HL-60 (cell line): ENCODE measurements around the gene ANO10.
"Not testable (repeated sequence)": the region's sequence is repeated elsewhere in the genome, so short reads cannot be mapped to it uniquely, and the experiment has no call there.

Experiments
- DNase-seq, 2 experiments: peaks; one replicate each; pipeline ENCODE4 v3.0.0-alpha.2; 2010 to 2020; ENCODE audit warnings: low read depth in 1 of 2, low spot score in 1 of 2
- H3K27ac ChIP-seq: fragments of 250-450 bp; sonication (Bioruptor Pico); replicated peaks from 2 replicates; pipeline ENCODE4 v1.5.1; 2020; ENCODE audit warnings: mild to moderate bottlenecking, moderate library complexity
- H3K27me3 ChIP-seq: fragments of 250-450 bp; sonication (Bioruptor Pico); 2 replicates; pipeline ENCODE4 v1.5.1; 2021; ENCODE audit warnings: mild to moderate bottlenecking, moderate library complexity; ENCODE audit not compliant: insufficient read depth, poor library complexity, severe bottlenecking
- H3K4me3 ChIP-seq: replicated peaks from 2 replicates; pipeline ENCODE4 v1.5.1; 2011; ENCODE audit warnings: mild to moderate bottlenecking, control low read depth, low read length; ENCODE audit not compliant: insufficient read depth
- GABPA ChIP-seq: IDR thresholded peaks from 2 replicates; pipeline ENCODE4 v1.6.1; 2012; ENCODE audit warnings: low read depth
- POLR2AphosphoS5 ChIP-seq: IDR thresholded peaks from 2 replicates; pipeline ENCODE4 v1.6.1; 2012; ENCODE audit warnings: low read depth
- SPI1 ChIP-seq: IDR thresholded peaks from 2 replicates; pipeline ENCODE4 v1.6.1; 2012; ENCODE audit warnings: low read depth, mild to moderate bottlenecking, borderline replicate concordance
- TF ChIP-seq, protein P1 (sequence below): IDR thresholded peaks from one replicate; pipeline ENCODE4 v1.5.1; 2011; ENCODE audit warnings: low read length, control low read depth, inconsistent platforms; ENCODE audit not compliant: insufficient read depth
- TF ChIP-seq, protein P2 (sequence below): IDR thresholded peaks from 2 replicates; pipeline ENCODE4 v1.6.1; 2012; ENCODE audit warnings: low read depth; ENCODE audit not compliant: insufficient replicate concordance

ANO10 gene

DNA sequence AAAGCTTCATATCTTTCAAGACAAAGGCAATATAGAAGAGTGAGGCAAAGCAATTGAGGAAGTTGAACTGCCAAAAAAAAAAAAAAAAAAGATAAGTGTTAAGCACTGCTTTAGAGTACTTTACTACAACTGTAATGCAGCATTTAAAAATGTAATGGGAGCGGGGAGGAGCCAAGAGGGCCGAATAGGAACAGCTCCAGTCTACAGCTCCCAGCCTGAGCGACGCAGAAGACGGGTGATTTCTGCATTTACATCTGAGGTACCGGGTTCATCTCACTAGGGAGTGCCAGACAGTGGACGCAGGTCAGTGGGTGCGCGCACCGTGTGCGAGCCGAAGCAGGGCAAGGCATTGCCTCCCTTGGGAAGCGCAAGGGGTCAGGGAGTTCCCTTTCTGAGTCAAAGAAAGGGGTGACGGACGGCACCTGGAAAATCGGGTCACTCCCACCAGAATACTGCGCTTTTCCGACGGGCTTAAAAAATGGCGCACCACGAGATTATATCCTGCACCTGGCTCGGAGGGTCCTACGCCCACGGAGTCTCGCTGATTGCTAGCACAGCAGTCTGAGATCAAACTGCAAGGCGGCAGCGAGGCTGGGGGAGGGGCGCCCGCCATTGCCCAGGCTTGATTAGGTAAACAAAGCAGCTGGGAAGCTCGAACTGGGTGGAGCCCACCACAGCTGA is 56.0 kb downstream of the ANO10 start:
- not testable (repeated sequence) for H3K27ac ChIP-seq, H3K4me3 ChIP-seq, DNase-seq, H3K27me3 ChIP-seq

DNA sequence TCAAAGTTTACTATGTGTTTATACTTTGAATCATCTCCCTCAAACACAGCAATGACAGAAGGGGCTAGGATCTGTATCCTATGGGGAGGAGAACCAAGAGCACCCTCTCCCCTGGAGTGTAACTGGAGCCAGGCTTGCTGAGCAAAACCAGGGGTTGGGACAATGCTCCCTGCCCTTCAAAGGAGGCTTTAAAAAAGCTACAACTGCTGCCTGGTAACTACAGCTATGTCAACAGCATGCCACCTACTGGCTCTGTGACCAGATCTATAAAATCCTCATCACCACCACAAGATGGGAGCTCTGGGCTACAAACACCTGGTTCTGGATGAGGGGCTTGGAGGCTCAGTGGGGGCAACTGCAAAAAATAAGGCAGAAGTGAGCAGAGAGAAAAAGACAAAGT is 61.9 kb downstream of the ANO10 start:
- TF ChIP-seq POLR2AphosphoS5 (no peak), SPI1 (no peak), GABPA (no peak)
- TF ChIP-seq, protein P1, sequence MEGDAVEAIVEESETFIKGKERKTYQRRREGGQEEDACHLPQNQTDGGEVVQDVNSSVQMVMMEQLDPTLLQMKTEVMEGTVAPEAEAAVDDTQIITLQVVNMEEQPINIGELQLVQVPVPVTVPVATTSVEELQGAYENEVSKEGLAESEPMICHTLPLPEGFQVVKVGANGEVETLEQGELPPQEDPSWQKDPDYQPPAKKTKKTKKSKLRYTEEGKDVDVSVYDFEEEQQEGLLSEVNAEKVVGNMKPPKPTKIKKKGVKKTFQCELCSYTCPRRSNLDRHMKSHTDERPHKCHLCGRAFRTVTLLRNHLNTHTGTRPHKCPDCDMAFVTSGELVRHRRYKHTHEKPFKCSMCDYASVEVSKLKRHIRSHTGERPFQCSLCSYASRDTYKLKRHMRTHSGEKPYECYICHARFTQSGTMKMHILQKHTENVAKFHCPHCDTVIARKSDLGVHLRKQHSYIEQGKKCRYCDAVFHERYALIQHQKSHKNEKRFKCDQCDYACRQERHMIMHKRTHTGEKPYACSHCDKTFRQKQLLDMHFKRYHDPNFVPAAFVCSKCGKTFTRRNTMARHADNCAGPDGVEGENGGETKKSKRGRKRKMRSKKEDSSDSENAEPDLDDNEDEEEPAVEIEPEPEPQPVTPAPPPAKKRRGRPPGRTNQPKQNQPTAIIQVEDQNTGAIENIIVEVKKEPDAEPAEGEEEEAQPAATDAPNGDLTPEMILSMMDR: no peak
- TF ChIP-seq, protein P2, sequence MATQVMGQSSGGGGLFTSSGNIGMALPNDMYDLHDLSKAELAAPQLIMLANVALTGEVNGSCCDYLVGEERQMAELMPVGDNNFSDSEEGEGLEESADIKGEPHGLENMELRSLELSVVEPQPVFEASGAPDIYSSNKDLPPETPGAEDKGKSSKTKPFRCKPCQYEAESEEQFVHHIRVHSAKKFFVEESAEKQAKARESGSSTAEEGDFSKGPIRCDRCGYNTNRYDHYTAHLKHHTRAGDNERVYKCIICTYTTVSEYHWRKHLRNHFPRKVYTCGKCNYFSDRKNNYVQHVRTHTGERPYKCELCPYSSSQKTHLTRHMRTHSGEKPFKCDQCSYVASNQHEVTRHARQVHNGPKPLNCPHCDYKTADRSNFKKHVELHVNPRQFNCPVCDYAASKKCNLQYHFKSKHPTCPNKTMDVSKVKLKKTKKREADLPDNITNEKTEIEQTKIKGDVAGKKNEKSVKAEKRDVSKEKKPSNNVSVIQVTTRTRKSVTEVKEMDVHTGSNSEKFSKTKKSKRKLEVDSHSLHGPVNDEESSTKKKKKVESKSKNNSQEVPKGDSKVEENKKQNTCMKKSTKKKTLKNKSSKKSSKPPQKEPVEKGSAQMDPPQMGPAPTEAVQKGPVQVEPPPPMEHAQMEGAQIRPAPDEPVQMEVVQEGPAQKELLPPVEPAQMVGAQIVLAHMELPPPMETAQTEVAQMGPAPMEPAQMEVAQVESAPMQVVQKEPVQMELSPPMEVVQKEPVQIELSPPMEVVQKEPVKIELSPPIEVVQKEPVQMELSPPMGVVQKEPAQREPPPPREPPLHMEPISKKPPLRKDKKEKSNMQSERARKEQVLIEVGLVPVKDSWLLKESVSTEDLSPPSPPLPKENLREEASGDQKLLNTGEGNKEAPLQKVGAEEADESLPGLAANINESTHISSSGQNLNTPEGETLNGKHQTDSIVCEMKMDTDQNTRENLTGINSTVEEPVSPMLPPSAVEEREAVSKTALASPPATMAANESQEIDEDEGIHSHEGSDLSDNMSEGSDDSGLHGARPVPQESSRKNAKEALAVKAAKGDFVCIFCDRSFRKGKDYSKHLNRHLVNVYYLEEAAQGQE: no peak
- Histone ChIP-seq H3K4me3 (no peak overlapping the region), H3K27me3 (no peaks in the 10 kb centered on the region), H3K27ac (no peak overlapping the region)
- DNase-seq: no peak

DNA sequence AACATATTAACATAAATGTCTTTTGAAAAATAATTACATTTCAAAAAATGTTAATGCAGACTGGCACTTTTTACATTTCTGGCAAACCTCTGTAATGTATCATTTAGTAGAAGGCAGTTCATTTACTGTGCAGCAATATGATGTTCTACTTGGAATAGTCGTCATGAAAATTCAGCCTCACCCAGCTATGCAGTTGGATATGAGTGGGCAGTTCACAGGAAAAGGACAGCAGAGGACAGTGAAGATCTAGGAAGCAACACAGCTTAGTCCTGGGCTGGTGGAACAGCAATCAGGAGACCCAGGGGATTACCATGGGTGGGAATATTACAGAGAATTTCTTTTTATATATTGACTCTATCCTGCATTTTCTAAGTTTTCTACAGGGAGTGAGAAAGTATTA is 63.6 kb downstream of the ANO10 start:
- no peak overlapping the region for H3K27ac ChIP-seq
- no peaks in the 10 kb centered on the region for H3K27me3 ChIP-seq
- TF ChIP-seq GABPA (no peak), POLR2AphosphoS5 (no peak), SPI1 (no peak)
- TF ChIP-seq, protein P1: no peak
- TF ChIP-seq, protein P2: no peak
- H3K4me3 ChIP-seq: no peak overlapping the region
- DNase-seq: no peak

DNA sequence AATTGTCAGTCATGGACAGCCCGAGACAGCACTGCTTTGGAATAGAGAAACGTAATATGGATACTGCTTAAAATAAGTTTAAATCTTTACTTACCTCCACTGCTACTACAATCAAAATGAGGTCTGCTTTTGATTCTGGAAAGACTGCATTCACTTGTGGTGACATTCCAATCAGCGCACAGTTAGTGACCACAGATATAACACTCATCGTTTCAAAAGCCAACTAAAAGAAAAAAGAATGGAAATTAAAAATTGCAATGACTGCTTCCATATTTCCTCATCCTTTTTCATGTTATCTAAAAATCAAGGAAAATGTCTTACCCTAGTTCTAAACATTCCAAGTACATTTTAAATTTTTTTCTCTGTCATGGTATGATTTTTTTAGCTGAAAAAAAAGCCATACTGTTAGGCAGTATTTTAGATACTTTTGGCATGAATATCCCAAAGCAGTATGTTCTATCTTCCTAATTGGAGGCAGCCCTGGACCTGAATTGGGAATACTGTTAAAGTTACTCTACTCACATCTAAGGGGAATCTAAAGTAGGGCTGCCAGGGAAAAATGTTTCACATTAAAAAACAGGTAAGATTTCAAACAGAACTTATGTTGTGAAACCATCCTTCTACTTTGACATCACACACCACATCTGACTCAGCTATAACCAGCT is 72.1 kb downstream of the ANO10 start:
- TF ChIP-seq POLR2AphosphoS5: no peak
- TF ChIP-seq, protein P2: no peak
- TF ChIP-seq GABPA: no peak
- TF ChIP-seq, protein P1: no peak
- TF ChIP-seq SPI1: no peak
- DNase-seq: no peak
- no peak overlapping the region for H3K4me3 ChIP-seq
- no peak overlapping the region for H3K27ac ChIP-seq
- H3K27me3 ChIP-seq: no peaks in the 10 kb centered on the region

DNA sequence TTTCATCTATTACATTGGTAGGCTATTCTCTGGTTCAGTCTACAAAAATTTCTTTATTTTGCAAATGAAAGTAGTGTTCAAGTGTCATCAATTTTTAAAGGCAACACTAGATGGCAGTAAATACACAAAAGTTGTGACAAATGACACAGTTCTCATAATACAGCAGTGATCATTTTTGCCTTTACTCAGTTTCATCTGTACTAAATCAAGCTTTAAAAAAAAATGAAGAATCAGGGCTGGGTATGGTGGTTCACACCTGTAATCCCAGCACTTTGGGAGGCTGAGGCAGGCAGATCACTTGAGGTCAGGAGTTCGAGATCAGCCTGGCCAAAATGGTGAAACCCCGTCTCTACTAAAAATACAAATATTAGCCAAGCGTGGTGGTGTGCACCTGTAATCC is 77.5 kb downstream of the ANO10 start:
- DNase-seq: peak in 1 of 2 experiments; percentile 6
- H3K27ac ChIP-seq, H3K4me3 ChIP-seq, H3K27me3 ChIP-seq: not testable (repeated sequence)
